Esophagus (tissue), 2 donors: ENCODE data around the gene WDFY1. TPM values are rescaled to one million over a fixed set of nuclear protein-coding genes. Genes with fewer than 3 reads are reported as not detected.

Source experiments
- H3K27ac ChIP-seq, 2 donors: one replicate each; pipeline ENCODE4 v1.5.1; 2013; ENCODE audit warnings: low read depth in 2 of 2, mild to moderate bottlenecking in 2 of 2, inconsistent platforms in 1 of 2, low read length in 1 of 2, moderate library complexity in 1 of 2
- H3K27me3 ChIP-seq, 2 donors: one replicate each; pipeline ENCODE4 v1.6.1; 2013; ENCODE audit warnings: low read length in 2 of 2, control low read depth in 1 of 2, mild to moderate bottlenecking in 1 of 2; ENCODE audit not compliant: insufficient read depth in 2 of 2, control insufficient read depth in 1 of 2
- H3K36me3 ChIP-seq, 2 donors: one replicate each; pipeline ENCODE4 v1.6.1; 2013; ENCODE audit warnings: low read length in 1 of 2; ENCODE audit not compliant: control insufficient read depth in 2 of 2, insufficient read depth in 2 of 2
- H3K4me1 ChIP-seq, 2 donors: one replicate each; pipeline ENCODE4 v1.6.1; 2013; ENCODE audit warnings: low read length in 1 of 2; ENCODE audit not compliant: control insufficient read depth in 2 of 2, insufficient read depth in 2 of 2
- H3K4me3 ChIP-seq, 2 donors: one replicate each; pipeline ENCODE4 v1.5.1; 2013; ENCODE audit warnings: low read length in 2 of 2, mild to moderate bottlenecking in 2 of 2, low read depth in 1 of 2, moderate library complexity in 1 of 2
- H3K9me3 ChIP-seq, 2 donors: one replicate each; pipeline ENCODE4 v1.6.1; 2013; ENCODE audit warnings: mild to moderate bottlenecking in 2 of 2, low read depth in 1 of 2, low read length in 1 of 2, moderate library complexity in 1 of 2; ENCODE audit not compliant: control insufficient read depth in 2 of 2, insufficient read depth in 1 of 2
- WGBS, 2 donors: extraction: QIAGEN DNeasy Blood & Tissue Kit; methylation state at CpG; one replicate each; pipeline ENCODE4 v1.1.7; 2013; 5-methylcytosine and 5-hydroxymethylcytosine counted together
- polyA plus RNA-seq, 2 donors: library from polyadenylated mRNA; stranded (reverse); fragments of 200-250 nt; gene quantifications; one replicate each; pipeline ENCODE4 v1.2.3, GENCODE V29; 2013
- donor health status: healthy with polysubstance abuse.
- donor health status: Bipolar disorder and iron deficiency.

Gene WDFY1
- polyA plus RNA-seq, 2 donors = 5.0 to 8.7 TPM

DNA sequence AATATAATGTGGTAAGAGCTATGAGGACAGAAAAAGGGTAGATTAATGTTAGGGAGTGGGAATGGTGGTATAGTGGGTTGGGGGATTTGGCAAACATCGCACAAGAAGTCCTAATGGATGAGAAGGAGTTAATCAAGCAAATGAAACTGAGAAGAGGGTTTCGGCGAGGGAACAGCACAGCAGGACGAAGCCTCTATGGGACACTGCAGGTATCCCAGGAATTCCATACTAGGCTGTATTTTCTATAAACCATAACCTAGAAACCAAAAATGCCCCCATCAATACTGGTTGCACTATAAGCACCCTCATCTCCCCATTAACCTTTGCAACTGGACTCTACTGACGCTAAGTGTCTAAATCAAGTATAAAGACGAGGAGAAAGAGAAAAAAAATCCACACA lies 10.3 kb downstream of the WDFY1 start:
- Histone ChIP-seq H3K4me1 (peaks cover 3 to 4% of the 10 kb centered on the region in 2 donors), H3K9me3 (no peaks in the 10 kb centered on the region), H3K27me3 (no peaks in the 10 kb centered on the region), H3K27ac (no peak overlapping the region), H3K36me3 (no peaks in the 10 kb centered on the region), H3K4me3 (no peak overlapping the region)
- WGBS, 2 donors = 72 to 78% methylated on average over 6 of the region's 6 CpGs

GRCh38 chr2:223932816-223933800 lies 12.0 kb downstream of the WDFY1 start:
- WGBS, 2 donors = 47 to 53% methylated on average over 6 of the region's 6 CpGs
- peaks cover 3 to 4% of the 10 kb centered on the region in 2 donors for H3K4me1 ChIP-seq
- H3K9me3 ChIP-seq = no peaks in the 10 kb centered on the region
- no peak overlapping the region for H3K4me3 ChIP-seq
- H3K36me3 ChIP-seq = no peaks in the 10 kb centered on the region
- no peaks in the 10 kb centered on the region for H3K27me3 ChIP-seq
- H3K27ac ChIP-seq = no peak overlapping the region

DNA sequence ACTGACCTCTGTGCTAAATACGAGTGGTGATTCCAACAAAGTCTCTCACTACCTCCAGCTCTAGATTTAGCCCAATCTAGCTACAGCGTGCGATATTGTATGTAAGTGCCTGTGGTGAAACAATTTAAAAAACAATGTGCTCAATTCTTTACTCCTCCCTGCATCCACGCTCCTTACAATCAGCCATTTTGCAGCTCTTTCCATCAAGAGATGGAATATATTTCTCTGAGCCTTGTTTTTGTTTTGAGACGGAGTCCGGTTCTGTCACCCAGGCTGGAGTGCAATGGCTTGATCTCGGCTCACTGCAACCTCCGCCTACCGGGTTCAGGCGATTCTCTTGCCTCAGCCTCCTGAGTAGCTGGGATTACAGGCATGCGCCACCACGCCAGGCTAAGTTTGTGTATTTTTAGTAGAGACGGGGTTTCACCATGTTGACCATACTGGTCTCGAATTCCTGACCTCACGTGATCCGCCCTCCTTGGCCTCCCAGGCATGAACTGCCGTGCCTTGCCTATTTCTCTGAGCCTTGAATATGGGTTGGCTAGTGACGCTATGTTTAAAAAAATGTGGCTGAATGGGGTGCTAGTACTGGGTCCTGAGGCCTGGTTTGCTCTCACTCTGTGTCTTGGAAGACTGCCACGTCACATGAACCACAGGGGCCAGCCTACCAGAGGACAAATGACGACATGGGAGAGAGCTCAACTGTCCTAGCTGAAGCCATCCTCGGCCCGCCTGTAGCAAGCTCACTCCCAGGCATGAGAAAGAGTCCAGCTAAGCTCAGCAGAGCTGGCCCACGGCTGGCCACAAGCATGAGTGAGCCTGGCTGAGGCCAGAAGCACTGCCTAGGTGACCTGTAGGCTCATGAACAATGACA lies 14.8 kb downstream of the WDFY1 start:
- H3K4me1 ChIP-seq = peaks cover 3 to 4% of the 10 kb centered on the region in 2 donors
- no peak overlapping the region for H3K4me3 ChIP-seq
- H3K27me3 ChIP-seq = no peaks in the 10 kb centered on the region
- H3K9me3 ChIP-seq = no peaks in the 10 kb centered on the region
- WGBS, 2 donors = 80% methylated on average over 23 of the region's 23 CpGs
- H3K27ac ChIP-seq = peak overlapping the region in 1 of 2 donors; percentile 0
- H3K36me3 ChIP-seq = no peaks in the 10 kb centered on the region

GRCh38 chr2:223929571-223930102 lies 15.5 kb downstream of the WDFY1 start:
- no peak overlapping the region for H3K27ac ChIP-seq
- WGBS, 2 donors = 51 to 66% methylated on average over 4 of the region's 4 CpGs
- peaks cover 3 to 4% of the 10 kb centered on the region in 2 donors for H3K4me1 ChIP-seq

DNA sequence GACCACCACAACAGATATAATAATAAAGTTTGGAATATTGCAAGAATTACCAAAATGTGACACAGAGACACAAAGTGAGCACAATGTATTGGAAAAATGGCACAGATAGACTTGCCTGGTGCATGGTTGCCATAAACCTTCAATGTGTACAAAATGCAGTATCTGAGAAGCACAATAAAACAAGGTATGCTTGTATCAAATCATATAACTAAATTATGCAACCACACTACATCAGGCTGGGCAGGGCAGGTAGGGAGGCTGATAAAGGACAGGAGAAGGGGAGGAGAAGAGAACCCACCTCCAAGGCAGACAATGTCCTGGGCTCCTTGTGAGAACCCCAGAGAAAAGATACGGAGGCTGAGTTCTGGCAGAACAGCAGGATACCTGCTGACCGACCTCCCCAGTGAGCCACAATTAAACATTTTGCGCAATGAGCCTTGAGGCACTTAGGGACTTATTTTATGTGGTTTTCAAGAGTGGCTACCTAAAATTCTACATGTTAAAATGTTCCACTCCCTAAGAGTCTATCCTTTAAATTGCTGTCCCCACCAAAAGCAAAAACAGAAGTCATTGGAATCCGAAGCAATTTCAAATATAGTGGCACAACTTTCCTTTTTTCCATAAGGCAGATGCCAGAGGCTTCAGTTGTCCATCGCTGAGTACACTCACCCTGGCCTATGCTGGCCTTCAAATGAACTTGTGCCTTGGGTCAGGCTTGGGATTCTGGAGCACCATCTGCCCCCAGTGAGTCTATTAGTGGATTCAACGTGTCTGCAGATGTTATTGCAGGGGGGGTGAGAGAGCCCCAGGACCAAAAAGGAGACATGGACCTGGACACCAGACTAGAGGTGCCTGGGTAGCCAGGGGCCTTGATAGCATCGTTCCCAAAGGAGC lies 16.8 kb downstream of the WDFY1 start:
- WGBS, 2 donors = 90 to 92% methylated on average over 7 of the region's 7 CpGs
- no peak overlapping the region for H3K4me3 ChIP-seq
- peaks cover 3 to 4% of the 10 kb centered on the region in 2 donors for H3K4me1 ChIP-seq
- no peak overlapping the region for H3K27ac ChIP-seq
- no peaks in the 10 kb centered on the region for H3K9me3 ChIP-seq
- H3K36me3 ChIP-seq = no peaks in the 10 kb centered on the region
- no peaks in the 10 kb centered on the region for H3K27me3 ChIP-seq

More at GRCh38 chr2:223929571-223930102, 15.5 kb downstream of the WDFY1 start:
- no peak overlapping the region for H3K4me3 ChIP-seq
- no peaks in the 10 kb centered on the region for H3K27me3 ChIP-seq
- no peaks in the 10 kb centered on the region for H3K36me3 ChIP-seq
- no peaks in the 10 kb centered on the region for H3K9me3 ChIP-seq

- no peaks in the 10 kb centered on the region for H3K4me1 ChIP-seq
- no peaks in the 10 kb centered on the region for H3K36me3 ChIP-seq
- no peaks in the 10 kb centered on the region for H3K27me3 ChIP-seq
- no peak overlapping the region for H3K4me3 ChIP-seq
- no peaks in the 10 kb centered on the region for H3K9me3 ChIP-seq
- H3K27ac ChIP-seq = no peak overlapping the region
- 96 to 97% methylated on average over 3 of the region's 3 CpGs for WGBS, 2 donors
Measured at GRCh38 chr2:223925106-223925505, 20.0 kb downstream of the WDFY1 start.

GRCh38 chr2:223923976-223924375 lies 21.2 kb downstream of the WDFY1 start:
- no peaks in the 10 kb centered on the region for H3K36me3 ChIP-seq
- H3K9me3 ChIP-seq = no peaks in the 10 kb centered on the region
- H3K27me3 ChIP-seq = no peaks in the 10 kb centered on the region
- 61 to 76% methylated on average over 2 of the region's 2 CpGs for WGBS, 2 donors
- no peak overlapping the region for H3K27ac ChIP-seq
- no peak overlapping the region for H3K4me3 ChIP-seq
- H3K4me1 ChIP-seq = no peaks in the 10 kb centered on the region

DNA sequence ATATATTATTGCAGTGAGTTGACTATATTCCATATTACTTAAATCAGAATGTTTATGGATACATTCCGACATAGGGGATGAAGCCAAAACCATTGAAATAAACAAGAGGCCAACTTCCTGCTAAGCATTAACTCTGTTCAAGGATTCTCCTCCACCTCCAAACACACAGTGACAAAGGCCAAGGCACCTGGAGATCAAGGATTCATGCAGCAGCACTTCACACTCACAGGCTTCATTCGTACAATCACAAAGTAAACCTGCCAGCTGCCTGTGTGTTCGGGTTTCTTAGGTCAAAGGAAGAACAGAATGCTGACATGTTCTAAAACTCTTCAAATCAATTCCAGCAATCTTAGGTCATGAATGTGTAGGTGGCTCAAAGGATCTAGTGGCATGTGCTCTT lies 22.8 kb downstream of the WDFY1 start:
- H3K27ac ChIP-seq = no peak overlapping the region
- no peaks in the 10 kb centered on the region for H3K27me3 ChIP-seq
- no peaks in the 10 kb centered on the region for H3K9me3 ChIP-seq
- H3K36me3 ChIP-seq = no peaks in the 10 kb centered on the region
- no peaks in the 10 kb centered on the region for H3K4me1 ChIP-seq
- H3K4me3 ChIP-seq = no peak overlapping the region
- whole genome bisulfite sequencing, 2 donors = 76 to 88% methylated on average over 3 of the region's 3 CpGs

GRCh38 chr2:223921204-223921603 lies 23.9 kb downstream of the WDFY1 start:
- no peaks in the 10 kb centered on the region for H3K27me3 ChIP-seq
- H3K9me3 ChIP-seq = no peaks in the 10 kb centered on the region
- H3K36me3 ChIP-seq = peaks cover 0 to 4% of the 10 kb centered on the region in 2 donors
- no peaks in the 10 kb centered on the region for H3K4me1 ChIP-seq
- H3K27ac ChIP-seq = no peak overlapping the region
- no peak overlapping the region for H3K4me3 ChIP-seq
